NCI-H2029 (cell line): Measurements from ENCODE around the gene IFT43.
A peak's percentile ranks its signal among the peaks of the same experiment; 100 is the strongest.

Source experiments
- DNase-seq: peaks from one replicate; lab custom pipeline; 2025; lab: John Stamatoyannopoulos, UW

IFT43 gene

DNA sequence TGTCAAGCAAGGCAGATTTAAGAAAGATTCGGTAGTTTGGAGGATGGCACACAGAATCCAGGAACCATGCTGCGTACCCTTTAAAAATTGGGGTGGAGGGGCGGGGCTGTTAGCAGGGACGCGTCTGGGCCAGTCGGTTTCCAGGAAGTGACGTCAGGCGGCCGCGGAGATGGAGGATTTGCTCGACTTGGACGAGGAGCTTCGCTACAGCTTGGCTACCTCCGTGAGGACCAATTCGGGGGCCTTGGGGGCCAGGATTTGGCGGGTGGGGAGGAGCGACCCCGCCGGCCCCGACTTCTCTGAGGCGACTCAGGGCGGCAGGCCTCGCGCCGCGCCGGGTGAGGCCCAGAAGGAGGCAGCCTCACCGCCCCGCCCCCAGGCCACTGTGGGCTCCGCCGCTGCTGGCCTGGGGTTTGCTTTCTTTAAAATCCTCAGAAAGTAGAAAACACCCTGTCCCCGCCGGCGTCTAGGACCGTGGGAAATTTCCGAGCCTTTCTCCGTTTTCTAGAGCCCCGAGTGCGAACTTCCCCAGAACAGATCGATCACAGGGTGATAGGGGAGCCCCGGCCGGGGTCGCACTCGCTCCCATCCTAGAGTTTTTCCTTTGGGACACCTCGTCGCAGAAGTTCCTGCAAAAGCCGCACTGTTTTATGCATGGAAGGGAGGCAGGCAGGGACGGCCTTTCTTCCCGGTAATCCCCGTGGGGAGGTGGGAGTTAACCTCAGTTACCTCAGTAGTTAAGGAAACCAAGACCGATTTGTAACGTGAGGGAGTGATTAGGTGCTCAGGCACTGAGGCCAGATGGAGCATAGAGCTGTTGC, at the start of gene IFT43:
TSS of gene IFT43 (plus strand) at position 146 of the 821 bp plus-strand sequence. CDS start at position 170, 24 bp downstream.
- peak; percentile 6 for DNase-seq

DNA sequence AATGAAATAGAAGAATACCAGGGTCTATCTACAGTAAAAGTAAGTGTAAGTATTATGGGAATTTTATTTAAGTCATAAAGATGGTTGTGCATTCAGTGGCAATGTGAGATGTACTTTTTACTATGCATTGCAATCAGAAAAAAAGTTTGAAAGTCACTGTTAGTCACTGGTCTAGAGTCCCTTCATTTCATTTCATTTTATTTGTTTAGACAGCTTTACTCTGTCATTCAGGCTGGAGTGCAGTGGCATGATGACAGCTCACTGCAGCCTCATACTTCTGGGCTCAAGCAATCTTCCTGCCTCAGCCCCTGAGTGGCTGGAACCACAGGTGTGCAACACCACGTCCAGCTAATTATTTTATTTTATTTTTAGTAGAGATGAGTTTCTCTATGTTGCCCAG, 46.4 kb upstream of the IFT43 start:
- DNase-seq, result no peak

DNA sequence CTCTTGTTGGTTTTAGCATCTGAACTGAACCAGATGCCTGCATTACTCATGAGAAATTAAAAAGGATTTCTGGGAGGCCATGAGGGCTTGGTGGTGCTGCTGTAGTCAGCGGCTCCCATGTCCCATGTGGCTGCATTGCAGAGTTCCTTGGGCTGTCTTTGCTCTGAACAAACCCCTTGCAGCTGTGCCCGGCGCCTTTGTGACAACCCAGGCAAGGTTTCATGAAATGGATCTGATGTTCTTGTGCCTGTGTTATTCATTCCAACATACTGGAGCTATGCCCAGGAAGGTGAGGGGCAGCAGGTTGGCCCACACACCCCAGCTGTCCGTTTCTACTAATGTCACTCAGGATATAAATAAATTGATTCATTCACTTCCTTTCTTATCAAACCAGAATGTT, 44.5 kb upstream of the IFT43 start:
- DNase-seq, result no peak

DNA sequence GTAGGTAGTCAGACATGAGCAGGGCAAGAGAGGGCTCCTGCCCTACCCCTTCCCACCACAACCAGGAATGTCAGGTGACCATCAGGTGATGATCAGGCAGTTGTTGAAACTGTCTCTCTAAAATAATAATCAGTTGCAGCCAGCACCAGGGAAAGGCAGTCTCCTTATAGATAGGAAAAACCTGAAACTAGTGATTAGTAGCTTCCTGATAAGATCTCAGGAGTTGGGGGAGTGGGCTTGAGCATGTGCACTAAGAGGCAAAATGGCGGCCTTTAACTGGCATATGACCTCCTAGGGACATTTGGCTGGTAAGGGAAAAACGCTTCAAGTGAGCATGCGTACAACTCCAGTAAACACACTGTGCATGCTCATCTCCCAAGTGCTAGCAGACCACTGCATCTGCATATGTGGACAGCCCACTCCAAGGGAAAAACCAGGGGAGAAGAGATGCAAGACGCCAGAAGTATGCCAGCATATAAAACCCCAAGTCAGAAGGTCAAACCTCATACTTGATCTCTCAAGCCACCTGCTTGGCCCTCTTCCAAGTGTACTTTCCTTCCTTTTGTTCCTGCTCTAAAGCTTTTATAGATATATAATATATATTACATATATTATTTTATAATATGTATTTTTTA, 40.8 kb upstream of the IFT43 start:
- no peak for DNase-seq

DNA sequence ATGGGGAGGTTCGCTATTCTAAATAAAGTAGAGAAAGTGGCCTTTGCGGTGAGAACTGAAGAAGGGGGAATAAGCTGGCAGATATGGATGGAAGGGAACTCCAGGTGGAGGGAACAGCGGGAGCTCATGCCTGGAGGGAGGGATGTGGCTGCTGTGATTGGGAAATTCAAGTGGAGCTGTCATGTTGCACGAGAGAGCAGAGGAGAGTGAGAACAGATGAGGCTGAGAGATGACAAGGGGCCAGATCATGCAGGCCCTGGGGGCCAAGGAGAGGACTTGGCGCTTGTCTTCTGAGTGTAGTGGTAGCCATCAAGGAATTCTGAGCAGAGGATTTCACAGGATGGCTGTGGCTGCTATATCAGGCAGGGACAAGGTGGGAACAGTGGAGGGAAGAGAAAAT, 38.8 kb upstream of the IFT43 start:
- no peak for DNase-seq

DNA sequence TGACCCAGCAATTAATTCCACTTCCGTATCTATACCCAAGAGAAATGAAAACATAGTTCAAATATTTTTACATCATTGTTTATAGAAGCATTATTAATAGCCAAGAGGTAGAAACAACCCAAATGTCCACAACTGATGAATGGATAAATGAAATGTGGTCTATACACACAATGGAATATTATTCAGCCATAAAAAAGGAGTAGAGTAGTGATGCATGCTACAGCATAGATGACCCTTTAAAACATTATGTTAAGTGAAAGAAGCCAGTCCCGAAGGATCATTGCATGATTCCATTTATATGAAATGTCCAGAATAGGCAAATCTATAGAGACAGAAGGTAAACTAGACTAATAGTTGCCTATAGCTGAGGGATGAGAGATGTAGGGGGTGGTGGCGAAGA, 33.1 kb upstream of the IFT43 start:
- DNase-seq, result no peak

DNA sequence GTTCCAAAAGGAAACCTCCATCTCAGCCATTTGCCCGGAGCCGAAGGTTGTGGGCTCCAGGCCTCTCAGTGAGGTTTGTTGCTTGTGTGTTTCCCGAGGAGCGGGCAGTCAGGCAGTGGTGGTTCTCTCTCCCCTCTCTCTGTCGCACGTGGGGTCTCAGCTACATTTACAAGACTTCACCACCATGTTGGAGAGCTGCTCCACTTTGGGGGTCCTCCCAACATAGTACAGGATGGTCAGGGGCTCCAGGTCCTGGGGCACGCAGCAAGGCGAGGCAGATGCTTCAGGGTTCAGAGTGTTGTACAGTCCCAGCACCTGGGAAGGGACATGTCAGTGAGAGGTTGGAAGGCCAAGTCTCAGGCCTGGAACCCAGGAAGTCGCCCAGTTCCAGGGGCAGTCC, 26.5 kb upstream of the IFT43 start:
- no peak for DNase-seq

DNA sequence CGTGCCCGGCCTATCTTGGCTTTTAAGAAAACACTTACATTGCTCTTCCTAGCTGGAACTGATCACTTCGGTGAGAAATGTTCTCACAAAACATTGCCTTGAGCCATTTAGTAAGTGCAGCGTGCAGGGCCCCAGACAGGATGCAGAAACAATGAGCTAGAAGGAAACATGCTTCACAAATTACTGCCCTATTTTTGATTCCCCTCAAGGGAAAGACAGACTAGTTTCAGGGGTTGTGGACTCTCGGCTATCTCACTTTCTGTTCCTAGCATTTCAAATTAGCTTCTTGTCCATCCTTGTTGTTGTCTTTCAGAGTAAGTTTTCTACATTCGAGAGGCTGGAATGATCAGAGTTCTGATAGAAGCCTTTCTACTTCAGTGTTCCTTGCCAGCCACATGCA, 25.3 kb upstream of the IFT43 start:
- DNase-seq, result no peak

DNA sequence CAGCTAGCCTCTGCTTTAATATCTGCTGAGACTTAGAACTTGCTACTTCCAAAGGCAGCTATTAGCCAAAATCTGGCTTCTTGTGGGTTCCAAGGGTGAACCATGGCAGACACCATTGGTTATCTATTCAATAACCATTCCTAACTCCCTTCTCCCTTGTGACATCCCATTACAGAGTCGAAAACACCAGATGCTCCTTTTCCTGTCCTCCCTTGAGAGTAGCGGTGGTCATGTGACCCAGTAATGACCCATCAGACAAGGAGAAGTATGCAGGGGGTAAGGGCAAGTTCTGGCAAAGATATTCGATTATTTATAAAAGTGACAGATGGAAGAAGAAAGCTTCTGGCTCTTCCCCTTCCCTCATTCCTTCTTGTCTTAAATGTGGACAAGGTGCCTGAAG, 23.9 kb upstream of the IFT43 start:
- DNase-seq, result no peak

DNA sequence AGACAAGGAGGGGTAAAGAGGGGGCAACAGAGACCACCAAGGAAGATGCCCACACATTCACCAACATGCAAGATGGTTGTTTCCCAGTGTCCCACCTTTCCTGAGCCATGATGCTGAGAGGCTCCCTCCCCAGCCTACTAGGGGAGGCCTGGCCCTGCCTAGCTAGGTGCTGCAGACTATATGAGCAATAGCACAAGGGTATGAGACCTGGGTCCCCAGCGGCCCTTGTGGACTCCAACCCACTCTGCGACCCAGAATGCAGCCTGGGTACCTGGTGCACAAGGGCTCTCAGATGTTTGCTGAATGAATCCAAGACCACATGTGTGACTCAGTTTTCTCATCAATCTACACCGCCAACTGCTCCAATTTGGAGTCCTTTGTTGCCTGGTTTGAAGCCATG, 17.7 kb upstream of the IFT43 start:
- no peak for DNase-seq

DNA sequence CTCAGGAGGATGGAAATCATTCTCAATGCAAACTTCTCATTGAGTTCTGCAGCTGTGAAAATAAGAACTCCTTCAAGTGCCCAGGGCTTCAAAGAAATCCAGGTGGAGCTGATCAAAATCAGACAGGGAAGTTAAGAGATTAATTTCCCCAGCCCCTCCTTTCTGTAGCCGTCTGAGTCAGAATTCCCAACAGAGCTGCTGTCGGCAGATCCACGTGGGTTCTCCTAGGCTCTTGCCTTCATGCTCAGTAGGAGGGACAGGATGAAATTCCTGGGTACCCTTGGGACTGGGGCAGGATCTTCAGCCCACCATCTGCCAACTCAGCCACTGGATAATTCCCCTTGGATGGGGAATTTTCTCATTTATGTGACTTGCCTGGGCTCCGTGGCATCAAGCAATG, 17.1 kb upstream of the IFT43 start:
- no peak for DNase-seq

DNA sequence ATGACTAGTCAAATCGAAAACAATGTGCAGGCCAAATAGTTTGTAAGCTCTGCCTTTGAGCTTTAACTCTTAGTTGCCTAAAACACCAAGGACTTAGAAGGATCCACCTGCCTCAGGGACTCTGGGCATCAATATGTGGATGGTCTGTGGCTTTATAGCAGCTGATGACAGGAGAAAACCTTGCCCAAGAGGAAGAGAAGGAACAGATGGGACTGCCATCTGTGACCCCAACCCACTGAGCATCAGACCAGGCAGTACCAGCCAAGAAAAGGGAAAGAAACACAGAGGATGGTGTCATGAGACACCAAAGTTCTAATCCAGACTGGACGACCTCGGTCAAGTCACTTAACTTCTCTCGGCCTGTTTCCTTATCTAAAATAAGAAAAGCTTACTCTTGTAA, 16.4 kb upstream of the IFT43 start:
- no peak for DNase-seq

DNA sequence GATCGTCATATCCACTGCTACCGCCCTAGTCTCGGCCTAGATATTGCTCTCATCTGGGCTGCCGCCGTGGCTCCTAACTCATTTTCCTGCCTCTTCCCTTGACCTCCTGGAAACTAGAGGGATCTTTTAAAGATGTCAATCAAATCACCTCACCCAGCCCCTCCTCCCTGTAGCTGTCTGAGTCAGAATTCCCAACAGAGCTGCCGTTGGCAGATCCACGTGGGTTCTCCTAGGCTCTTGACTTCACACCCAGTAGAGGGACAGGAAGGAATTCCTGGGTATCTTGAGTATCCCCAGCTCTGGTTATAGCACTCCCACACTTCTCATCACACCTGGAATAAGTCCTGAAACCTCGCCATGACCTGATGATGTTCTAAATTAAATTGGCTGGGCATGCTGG, 15.7 kb upstream of the IFT43 start:
- no peak for DNase-seq

DNA sequence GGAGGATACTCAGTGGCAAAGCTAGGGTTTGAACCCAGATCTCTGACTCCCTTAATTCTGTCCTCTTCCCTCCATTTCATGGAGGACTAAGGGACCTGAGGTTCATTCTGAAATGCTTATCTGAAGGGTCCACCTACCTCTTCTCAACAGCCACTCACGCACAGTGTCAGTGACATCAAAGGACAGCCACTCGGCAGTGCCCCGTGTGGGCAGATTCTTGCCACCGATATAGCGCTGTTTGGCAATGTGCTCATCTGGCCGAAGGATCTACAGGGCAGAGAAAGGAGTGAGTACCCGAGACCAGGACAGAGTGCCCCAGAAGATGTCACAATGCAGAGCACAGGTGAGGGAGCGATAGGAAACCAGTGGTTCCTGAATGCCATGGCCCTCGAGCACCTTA, 14.6 kb upstream of the IFT43 start:
- DNase-seq, result no peak

DNA sequence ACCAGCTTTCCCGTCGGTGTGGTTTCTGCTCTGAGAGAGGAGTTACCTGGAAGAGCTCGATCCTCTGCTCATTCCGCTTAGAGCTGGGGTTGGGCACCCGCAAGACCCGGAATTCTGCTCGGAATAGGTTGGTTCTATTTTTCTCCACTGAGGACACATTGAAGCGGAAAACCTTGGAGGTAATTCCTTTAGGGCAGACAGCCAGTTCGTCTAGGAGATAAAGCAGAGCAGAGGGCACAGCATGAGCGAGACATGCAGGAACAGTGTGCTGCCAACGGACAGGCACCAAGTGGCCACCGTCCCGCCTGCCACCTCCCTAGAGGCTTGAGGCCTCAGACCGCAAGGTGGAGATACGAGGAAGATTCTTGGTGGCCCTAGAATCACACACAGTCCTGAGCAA, 14.1 kb upstream of the IFT43 start:
- no peak for DNase-seq

DNA sequence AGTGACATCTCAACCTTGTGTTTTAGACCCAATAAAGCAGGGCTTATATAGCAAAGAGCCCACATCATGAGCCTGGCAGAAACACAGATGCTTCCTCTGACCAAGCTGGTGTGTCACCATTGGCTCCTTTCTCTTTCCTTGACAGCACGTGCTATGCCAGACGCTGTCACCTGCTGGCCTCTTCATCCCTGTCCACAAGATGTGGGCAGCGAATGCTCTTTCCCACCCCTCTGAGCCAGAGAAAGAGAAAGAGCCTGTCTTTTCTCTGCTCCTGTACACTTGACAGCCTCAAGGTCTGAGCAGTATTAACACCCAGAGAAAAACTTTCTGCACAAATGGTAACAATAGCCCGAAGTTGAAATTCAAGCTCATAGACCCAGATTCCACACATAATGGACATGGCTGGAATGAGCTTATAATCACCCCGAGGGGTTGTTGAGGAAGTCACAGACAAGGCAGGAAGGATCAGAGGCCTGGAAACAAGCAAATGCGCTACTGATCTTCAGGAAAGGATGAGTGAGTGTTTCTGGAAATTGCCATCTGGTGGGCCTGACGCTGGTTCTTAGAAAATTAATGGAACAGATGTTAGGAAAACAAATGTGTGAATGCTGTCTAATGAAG, 12.7 kb upstream of the IFT43 start:
- DNase-seq, result no peak

DNA sequence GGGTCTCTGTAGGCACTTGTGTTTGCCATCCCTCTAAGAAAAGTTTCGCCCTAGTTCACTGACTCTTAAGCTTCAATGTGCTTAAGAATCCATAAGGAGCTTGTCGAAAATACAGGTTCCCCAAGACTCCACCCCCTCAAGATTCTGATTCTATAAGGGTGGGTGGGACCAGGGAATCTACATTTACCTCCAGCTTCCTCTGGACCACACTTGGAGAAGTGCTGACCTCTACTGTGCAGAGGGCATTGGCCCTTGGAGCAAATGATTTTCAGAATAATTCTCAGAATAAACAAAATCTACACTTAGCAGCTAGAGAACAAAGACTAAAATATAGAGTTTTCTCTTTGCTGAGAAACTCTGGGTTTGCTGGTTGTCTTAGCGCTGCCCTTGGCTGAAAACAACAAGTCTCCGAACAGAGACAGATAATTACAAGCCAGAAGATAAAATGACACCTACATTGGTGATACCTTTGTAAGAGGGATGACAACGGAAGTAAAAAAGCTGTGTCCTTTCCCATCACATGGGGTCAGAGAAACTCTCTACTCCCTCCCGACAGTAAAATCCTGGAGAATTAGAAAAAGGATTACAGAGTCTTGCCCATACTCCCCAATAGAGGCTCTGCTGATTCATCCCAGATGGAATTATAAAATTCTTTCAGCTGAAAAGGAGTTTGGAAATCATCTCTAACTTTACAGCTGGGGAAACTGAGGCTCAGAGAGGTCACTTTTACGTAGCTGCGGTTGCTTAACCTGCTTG, 8.6 kb upstream of the IFT43 start:
- DNase-seq, result no peak

DNA sequence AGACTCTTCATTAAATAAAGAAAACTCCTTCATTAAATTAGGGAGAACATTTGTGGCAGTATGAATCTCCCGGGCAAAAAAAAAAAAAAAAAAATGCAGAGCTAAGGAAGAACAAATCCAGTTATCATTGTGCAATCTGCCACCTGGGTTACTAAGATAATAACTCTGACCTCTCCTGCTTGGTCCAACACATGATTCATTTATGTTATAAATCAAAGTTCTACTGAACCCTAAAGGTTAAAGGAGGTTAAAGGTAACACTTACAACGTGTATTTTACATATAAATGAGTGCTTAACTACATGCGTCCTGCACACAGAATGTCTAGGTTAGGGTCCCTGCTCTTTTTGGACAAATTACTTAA, 8.0 kb upstream of the IFT43 start:
- no peak for DNase-seq

DNA sequence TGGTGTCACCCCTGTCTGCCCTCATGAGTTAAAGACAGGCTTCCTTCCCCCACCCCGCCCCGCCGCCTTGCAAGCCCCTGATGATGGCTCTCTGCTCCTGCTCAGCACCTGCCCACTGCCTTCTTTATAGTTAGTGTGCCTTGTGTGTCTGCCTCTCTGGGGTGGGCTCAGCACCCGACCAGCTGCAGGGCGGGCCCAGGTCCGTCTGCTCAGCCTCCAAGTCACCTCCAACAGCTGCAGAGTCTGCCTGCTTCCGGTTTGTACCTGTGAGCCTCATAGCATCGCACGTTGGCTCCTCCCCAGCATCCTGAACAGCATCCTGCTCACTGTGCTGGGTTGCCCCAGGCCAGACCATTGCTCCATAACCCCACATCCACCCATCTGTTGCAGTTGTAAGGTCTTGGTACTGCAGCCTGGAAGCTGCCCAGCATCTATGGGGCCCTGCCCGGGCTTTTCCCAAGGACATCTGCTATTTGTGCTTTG, 7.3 kb upstream of the IFT43 start:
- DNase-seq, result no peak

DNA sequence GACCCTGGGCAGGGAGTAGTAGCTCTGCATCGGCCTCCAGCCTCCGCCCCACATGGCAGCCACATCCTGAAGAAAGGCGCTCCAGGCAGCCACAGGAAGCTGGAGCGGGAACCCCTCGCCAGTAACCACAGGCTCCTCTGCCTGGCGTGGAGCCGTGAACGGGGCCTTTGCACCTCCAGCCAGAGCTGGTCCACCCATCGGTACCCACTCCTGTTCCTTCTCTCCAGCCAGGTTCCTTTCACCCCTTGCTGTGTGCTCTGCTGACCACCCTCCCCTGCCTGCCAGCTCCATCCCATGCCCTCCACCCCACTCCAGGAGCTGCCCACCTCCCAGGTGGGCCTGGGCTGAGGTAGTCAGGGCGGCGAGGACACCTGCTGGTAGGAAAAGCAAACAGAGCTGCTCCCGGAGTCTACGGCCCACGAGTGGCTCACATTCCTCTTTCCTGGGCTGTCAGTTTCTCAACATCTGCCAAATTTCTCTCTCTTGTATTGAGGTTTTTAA, 6.4 kb upstream of the IFT43 start:
- no peak for DNase-seq

DNA sequence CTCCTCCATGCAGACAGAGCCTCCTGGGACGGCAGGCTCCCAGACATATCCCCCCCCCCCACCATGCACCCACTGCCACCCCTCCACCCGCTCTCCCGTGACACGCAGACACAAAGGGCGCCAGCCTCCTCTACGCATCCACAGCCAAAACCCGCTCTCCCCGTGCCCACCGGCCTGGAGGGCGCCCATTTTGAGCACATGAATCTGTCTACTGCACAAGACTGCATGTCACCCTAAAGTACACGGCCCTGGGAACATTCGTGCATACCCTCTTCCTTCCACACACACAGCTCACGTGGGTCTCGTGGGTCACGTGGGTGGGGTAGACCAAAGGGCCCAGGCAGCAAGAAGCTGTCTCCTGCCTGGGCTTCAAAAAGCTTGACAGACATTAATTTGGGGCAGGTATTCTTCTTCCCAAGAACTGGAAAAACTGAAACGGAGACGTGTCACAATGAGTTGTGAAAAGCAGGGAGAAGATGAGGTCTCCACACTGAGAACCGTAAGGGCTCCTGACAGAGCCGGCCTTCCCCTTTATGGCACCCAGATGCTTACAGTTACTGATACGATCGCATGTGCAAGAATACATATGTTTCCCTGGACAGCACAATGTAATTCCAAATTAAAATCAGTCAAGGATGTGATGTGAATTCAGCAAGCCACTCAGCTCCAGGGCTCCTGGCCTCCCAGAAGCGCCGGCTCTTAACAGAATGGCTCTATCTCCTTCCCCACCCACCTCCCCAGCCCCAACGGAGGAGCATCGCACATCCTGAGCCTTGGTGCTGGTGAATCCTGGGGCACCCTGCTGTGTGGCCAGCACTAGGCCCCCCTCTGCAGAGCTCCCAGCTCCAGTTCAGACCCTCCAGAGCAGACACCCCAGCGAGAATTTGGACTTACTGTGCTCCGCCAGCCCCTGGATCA, 5.7 kb upstream of the IFT43 start:
- DNase-seq, result no peak
